SK-N-SH (cell line): ENCODE results near the gene PERCC1. TPM values are rescaled to one million over a fixed set of nuclear protein-coding genes. Genes with fewer than 3 reads are reported as not detected.

ENCODE experiments used
- CTCF ChIA-PET: fragments of 300-600, 350-600 bp; formaldehyde crosslinking; extraction: SDS; loops from one replicate; lab custom pipeline; 2021; lab: Yijun Ruan, JAX
- POLR2A ChIA-PET: fragments of 350-600 bp; sonication (Branson Sonifier 250); formaldehyde crosslinking; extraction: SDS; loops from one replicate; lab custom pipeline; 2020; ENCODE audit warnings: antibody characterized with exemption, inconsistent platforms; lab: Yijun Ruan, JAX
- DNase-seq: peaks from one replicate; pipeline ENCODE4 v3.0.0; 2012
- H2AFZ ChIP-seq: fragments of 200-600 bp; sonication (generic); 2 replicates; pipeline ENCODE4 v1.8.1; 2016; ENCODE audit warnings: antibody characterized with exemption, mild to moderate bottlenecking, low read depth
- H3F3A ChIP-seq: fragments of 200-600 bp; sonication (generic); replicated peaks from 2 replicates; pipeline ENCODE3; 2016; ENCODE audit warnings: antibody characterized with exemption, mild to moderate bottlenecking; ENCODE audit not compliant: insufficient read depth
- H3K27ac ChIP-seq, 2 experiments: fragments of 200-500 bp in 1 of 2; fragments of 200-600 bp in 1 of 2; sonication (Bioruptor generic) in 1 of 2; sonication (generic), shearing (Covaris generic) in 1 of 2; 2 replicates each; pipeline versions ENCODE4 v1.5.1 to v1.6.1; 2014 to 2016; ENCODE audit warnings: low read depth in 2 of 2, inconsistent platforms in 1 of 2, low read length in 1 of 2, mild to moderate bottlenecking in 1 of 2, mixed read lengths in 1 of 2
- H3K27me3 ChIP-seq: fragments of 200-600 bp; sonication (generic), shearing (Covaris generic); 2 replicates; pipeline ENCODE4 v1.6.1; 2016; ENCODE audit warnings: mixed run types; ENCODE audit not compliant: insufficient read depth
- H3K36me3 ChIP-seq, 2 experiments: fragments of 200-500 bp in 1 of 2; fragments of 200-600 bp in 1 of 2; sonication (Bioruptor generic) in 1 of 2; sonication (generic) in 1 of 2; replicated peaks in 1 of 2; 2 replicates each; pipeline versions ENCODE3 to v1.5.1; 2014 to 2016; ENCODE audit warnings: low read length in 1 of 2, mild to moderate bottlenecking in 1 of 2; ENCODE audit not compliant: insufficient read depth in 2 of 2, control insufficient read depth in 1 of 2
- H3K4me1 ChIP-seq, 2 experiments: fragments of 200-500 bp in 1 of 2; fragments of 200-600 bp in 1 of 2; sonication (Bioruptor generic) in 1 of 2; sonication (generic), shearing (Covaris generic) in 1 of 2; 2 replicates each; pipeline versions ENCODE4 v1.5.1 to v1.6.1; 2014 to 2016; ENCODE audit warnings: low read depth in 1 of 2, low read length in 1 of 2, mixed run types in 1 of 2; ENCODE audit not compliant: insufficient read depth in 2 of 2, control insufficient read depth in 1 of 2
- H3K4me2 ChIP-seq: fragments of 200-600 bp; sonication (generic), shearing (Covaris generic); 2 replicates; pipeline ENCODE4 v1.6.1; 2017; ENCODE audit warnings: mixed run types
- H3K4me3 ChIP-seq, 2 experiments: fragments of 200-500 bp in 1 of 2; fragments of 200-600 bp in 1 of 2; sonication (Bioruptor generic) in 1 of 2; sonication (generic), shearing (Covaris generic) in 1 of 2; 2 replicates each; pipeline versions ENCODE4 v1.5.1 to v1.8.1; 2014 to 2016; ENCODE audit warnings: low read depth in 2 of 2, inconsistent platforms in 1 of 2, low read length in 1 of 2, mild to moderate bottlenecking in 1 of 2, mixed read lengths in 1 of 2, moderate library complexity in 1 of 2
- H3K79me2 ChIP-seq: fragments of 200-600 bp; sonication (generic); 2 replicates; pipeline ENCODE4 v1.8.1; 2017; ENCODE audit warnings: mild to moderate bottlenecking; ENCODE audit not compliant: insufficient read depth
- H3K9ac ChIP-seq: fragments of 200-600 bp; sonication (generic); 2 replicates; pipeline ENCODE4 v1.6.1; 2017; ENCODE audit warnings: mixed run types
- H3K9me2 ChIP-seq: fragments of 200-600 bp; sonication (generic); 2 replicates; pipeline ENCODE4 v1.6.1; 2017; ENCODE audit warnings: mixed run types
- H3K9me3 ChIP-seq: fragments of 200-600 bp; sonication (generic); 2 replicates; pipeline ENCODE4 v1.6.1; 2017; ENCODE audit warnings: mixed run types, mild to moderate bottlenecking, moderate library complexity
- H4K20me1 ChIP-seq: fragments of 200-600 bp; sonication (generic); 2 replicates; pipeline ENCODE4 v1.6.1; 2017; ENCODE audit warnings: mild to moderate bottlenecking, mixed run types; ENCODE audit not compliant: insufficient read depth
- CHD2 ChIP-seq: fragments of 150-350 bp; IDR thresholded peaks from 2 replicates; pipeline ENCODE4 v1.6.1; 2018; ENCODE audit warnings: low read length; ENCODE audit not compliant: partially characterized antibody
- CTCF ChIP-seq: fragments of 200-600 bp; sonication (generic); IDR thresholded peaks from 2 replicates; pipeline ENCODE4 v1.6.1; 2017; ENCODE audit warnings: antibody characterized with exemption, mild to moderate bottlenecking, moderate library complexity
- ELF1 ChIP-seq: IDR thresholded peaks from 2 replicates; pipeline ENCODE4 v1.4.0; 2012
- EZH2phosphoT487 ChIP-seq: fragments of 200-600 bp; sonication (generic); IDR thresholded peaks from 2 replicates; pipeline ENCODE4 v1.6.1; 2017; ENCODE audit warnings: low read depth, mixed run types, mild to moderate bottlenecking, antibody characterized with exemption, moderate library complexity, borderline replicate concordance
- FOXM1 ChIP-seq: IDR thresholded peaks from 2 replicates; pipeline ENCODE4 v1.4.0; 2012; ENCODE audit warnings: low read depth, mild to moderate bottlenecking
- GATA2 ChIP-seq: sonication (generic); formaldehyde crosslinking; IDR thresholded peaks from 2 replicates; pipeline ENCODE4 v1.5.0; 2020; ENCODE audit warnings: mild to moderate bottlenecking, missing genetic modification reagents
- MAX ChIP-seq: IDR thresholded peaks from 2 replicates; pipeline ENCODE4 v1.4.0; 2012; ENCODE audit warnings: low read depth
- MXI1 ChIP-seq: IDR thresholded peaks from 2 replicates; pipeline ENCODE4 v1.6.1; 2012; ENCODE audit warnings: mild to moderate bottlenecking, low read depth, low read length, improper control_type of control experiment
- NFIC ChIP-seq: IDR thresholded peaks from 2 replicates; pipeline ENCODE4 v1.4.0; 2012; ENCODE audit warnings: borderline replicate concordance
- NRF1 ChIP-seq: IDR thresholded peaks from 2 replicates; pipeline ENCODE4 v1.6.1; 2012; ENCODE audit warnings: low read depth, mild to moderate bottlenecking, low read length
- POLR2AphosphoS5 ChIP-seq: IDR thresholded peaks from 2 replicates; pipeline ENCODE4 v1.6.1; 2012; ENCODE audit warnings: low read depth, low read length
- REST ChIP-seq: IDR thresholded peaks from 2 replicates; pipeline ENCODE4 v1.6.1; 2012; ENCODE audit warnings: mild to moderate bottlenecking, low read depth, low read length, moderate library complexity
- RFX5 ChIP-seq: IDR thresholded peaks from 2 replicates; pipeline ENCODE4 v1.6.1; 2012; ENCODE audit warnings: mild to moderate bottlenecking, improper control_type of control experiment, low read length
- RXRA ChIP-seq: IDR thresholded peaks from 2 replicates; pipeline ENCODE4 v1.4.0; 2012; ENCODE audit warnings: low read depth, mild to moderate bottlenecking, borderline replicate concordance
- SMC3 ChIP-seq: IDR thresholded peaks from 2 replicates; pipeline ENCODE4 v1.6.1; 2012; ENCODE audit warnings: low read depth, low read length, improper control_type of control experiment
- TAF1 ChIP-seq: IDR thresholded peaks from 2 replicates; pipeline ENCODE4 v1.6.1; 2012; ENCODE audit warnings: low read depth, mild to moderate bottlenecking, low read length, moderate library complexity, borderline replicate concordance
- TCF12 ChIP-seq: IDR thresholded peaks from 2 replicates; pipeline ENCODE4 v1.4.0; 2012
- YY1 ChIP-seq: IDR thresholded peaks from 2 replicates; pipeline ENCODE4 v1.4.0; 2012; ENCODE audit warnings: low read depth, mild to moderate bottlenecking
- ZBTB33 ChIP-seq: IDR thresholded peaks from 2 replicates; pipeline ENCODE4 v1.4.0; 2012; ENCODE audit warnings: low read depth, borderline replicate concordance
- WGBS: methylation state at CpG from one replicate; pipeline ENCODE4 v1.1.6; 2017; ENCODE audit warnings: low lambda C conversion rate; 5-methylcytosine and 5-hydroxymethylcytosine counted together
- polyA plus RNA-seq, 3 experiments: library from polyadenylated mRNA; depleted of rRNA; stranded (reverse); fragments of >200 nt; gene quantifications; 2 replicates each; pipeline ENCODE4 v1.2.3, GENCODE V29; 2012

The PERCC1 gene
- polyA plus RNA-seq, 1 of the 3 experiments (the other 2 are of a cell fraction) = not detected

- TF ChIP-seq MAX (no peak), RXRA (no peak), RFX5 (no peak), NRF1 (no peak), CHD2 (no peak)
- TF ChIP-seq, all 33 proteins: peak for 0
Measured at GRCh38 chr16:1424028-1424427, 6.8 kb upstream of the PERCC1 start (continued).

- Histone ChIP-seq H3K36me3 (no peaks in the 10 kb centered on the region), H3F3A (peaks cover 4% of the 10 kb centered on the region), H3K9ac (no peak overlapping the region), H3K9me3 (no peaks in the 10 kb centered on the region), H3K79me2 (peaks cover 4% of the 10 kb centered on the region; the same call in 1 of the 2 replicates), H3K4me2 (no peak overlapping the region), H3K4me3 (no peak overlapping the region), H3K9me2 (no peaks in the 10 kb centered on the region), H3K27me3 (no peaks in the 10 kb centered on the region), H4K20me1 (no peaks in the 10 kb centered on the region), H2AFZ (no peak overlapping the region), H3K4me1 (peaks cover 0 to 9% of the 10 kb centered on the region in 2 experiments; a peak in 1 of 4 replicates), H3K27ac (no peak overlapping the region)
- TF ChIP-seq YY1 (no peak), TCF12 (no peak), FOXM1 (no peak), REST (no peak), CTCF (no peak), MXI1 (no peak), NFIC (no peak), GATA2 (no peak), POLR2AphosphoS5 (no peak), ZBTB33 (no peak), ELF1 (no peak), EZH2phosphoT487 (no peak), NRF1 (no peak), TAF1 (no peak), RFX5 (no peak), SMC3 (no peak)
- WGBS = 78% methylated on average over 4 of the region's 16 CpGs
- ChIA-PET POLR2A (no interaction called here), CTCF (interaction anchor here (1.4 kb wide), 1 partner anchor 8 kb away, joined by 3 read pairs; no protein-coding TSS in a partner anchor)
- DNase-seq = peak; percentile 22
Measured at GRCh38 chr16:1425616-1426370, 5.1 kb upstream of the PERCC1 start.
